GM10266 (cell line): ENCODE data around the gene PTPRD.
A peak's percentile ranks its signal among the peaks of the same experiment; 100 is the strongest.

Experiments used
- DNase-seq: peaks from one replicate; pipeline ENCODE4 v3.0.0; 2012; ENCODE audit errors: extremely low spot score
- TF ChIP-seq, protein P1 (sequence below): IDR thresholded peaks from 2 replicates; pipeline ENCODE4 v1.5.1; 2012; ENCODE audit warnings: mild to moderate bottlenecking, low read depth; ENCODE audit not compliant: control insufficient read depth, insufficient read depth; ENCODE audit errors: missing control alignments

PTPRD gene

GRCh38 chr9:10434412-10434811 lies 178.4 kb downstream of the PTPRD start:
- TF ChIP-seq, protein P1, sequence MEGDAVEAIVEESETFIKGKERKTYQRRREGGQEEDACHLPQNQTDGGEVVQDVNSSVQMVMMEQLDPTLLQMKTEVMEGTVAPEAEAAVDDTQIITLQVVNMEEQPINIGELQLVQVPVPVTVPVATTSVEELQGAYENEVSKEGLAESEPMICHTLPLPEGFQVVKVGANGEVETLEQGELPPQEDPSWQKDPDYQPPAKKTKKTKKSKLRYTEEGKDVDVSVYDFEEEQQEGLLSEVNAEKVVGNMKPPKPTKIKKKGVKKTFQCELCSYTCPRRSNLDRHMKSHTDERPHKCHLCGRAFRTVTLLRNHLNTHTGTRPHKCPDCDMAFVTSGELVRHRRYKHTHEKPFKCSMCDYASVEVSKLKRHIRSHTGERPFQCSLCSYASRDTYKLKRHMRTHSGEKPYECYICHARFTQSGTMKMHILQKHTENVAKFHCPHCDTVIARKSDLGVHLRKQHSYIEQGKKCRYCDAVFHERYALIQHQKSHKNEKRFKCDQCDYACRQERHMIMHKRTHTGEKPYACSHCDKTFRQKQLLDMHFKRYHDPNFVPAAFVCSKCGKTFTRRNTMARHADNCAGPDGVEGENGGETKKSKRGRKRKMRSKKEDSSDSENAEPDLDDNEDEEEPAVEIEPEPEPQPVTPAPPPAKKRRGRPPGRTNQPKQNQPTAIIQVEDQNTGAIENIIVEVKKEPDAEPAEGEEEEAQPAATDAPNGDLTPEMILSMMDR: no peak
- DNase-seq: no peak

DNA sequence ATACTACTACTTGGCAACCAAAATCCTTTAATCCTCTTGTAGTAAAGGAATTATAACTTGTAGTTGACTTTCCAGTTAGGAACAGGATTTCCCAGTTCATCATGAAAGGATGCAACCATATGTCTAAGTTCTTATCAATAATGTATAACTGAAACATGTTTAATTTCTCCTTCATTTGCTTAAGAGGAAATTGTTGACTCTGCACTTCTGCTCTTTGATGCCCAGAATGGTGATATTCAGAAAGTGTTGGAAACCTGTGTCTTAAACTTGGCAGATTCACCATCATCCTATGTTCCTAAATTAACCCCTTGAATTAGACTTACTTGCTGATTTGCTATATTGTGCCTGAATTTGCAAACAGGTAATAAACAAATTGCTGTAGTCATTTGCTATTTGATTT lies 201.5 kb downstream of the PTPRD start:
- TF ChIP-seq, protein P1: no peak

DNA sequence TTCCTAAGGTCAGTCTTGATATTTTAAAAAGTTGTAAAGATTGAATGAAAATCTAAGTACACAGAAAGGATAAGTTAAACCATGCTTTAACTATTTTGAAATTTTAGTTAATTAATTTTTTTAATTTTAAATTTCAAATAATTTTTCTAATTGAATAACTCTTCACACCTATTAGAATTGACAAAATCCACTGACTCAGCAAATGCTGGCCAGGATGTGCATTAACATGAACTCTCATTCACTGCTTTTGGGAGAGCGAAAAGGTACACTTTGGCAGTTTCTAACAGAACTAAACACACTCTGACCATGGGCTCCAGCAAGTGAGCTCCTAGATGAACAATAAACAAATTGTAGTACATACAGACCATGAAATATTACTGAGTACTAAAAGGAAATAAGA lies 209.5 kb downstream of the PTPRD start:
- no peak for DNase-seq
- TF ChIP-seq, protein P1: no peak

More for the DNA sequence above, 201.5 kb downstream of the PTPRD start:
- no peak for DNase-seq

GRCh38 chr9:10396615-10397014 lies 216.2 kb downstream of the PTPRD start:
- no peak for DNase-seq
- TF ChIP-seq, protein P1: no peak

GRCh38 chr9:10387282-10387681 lies 225.5 kb downstream of the PTPRD start:
- TF ChIP-seq, protein P1: no peak
- no peak for DNase-seq

- DNase-seq: no peak
- TF ChIP-seq, protein P1: no peak
Observed at GRCh38 chr9:10371824-10372223, 241.0 kb downstream of the PTPRD start.

DNA sequence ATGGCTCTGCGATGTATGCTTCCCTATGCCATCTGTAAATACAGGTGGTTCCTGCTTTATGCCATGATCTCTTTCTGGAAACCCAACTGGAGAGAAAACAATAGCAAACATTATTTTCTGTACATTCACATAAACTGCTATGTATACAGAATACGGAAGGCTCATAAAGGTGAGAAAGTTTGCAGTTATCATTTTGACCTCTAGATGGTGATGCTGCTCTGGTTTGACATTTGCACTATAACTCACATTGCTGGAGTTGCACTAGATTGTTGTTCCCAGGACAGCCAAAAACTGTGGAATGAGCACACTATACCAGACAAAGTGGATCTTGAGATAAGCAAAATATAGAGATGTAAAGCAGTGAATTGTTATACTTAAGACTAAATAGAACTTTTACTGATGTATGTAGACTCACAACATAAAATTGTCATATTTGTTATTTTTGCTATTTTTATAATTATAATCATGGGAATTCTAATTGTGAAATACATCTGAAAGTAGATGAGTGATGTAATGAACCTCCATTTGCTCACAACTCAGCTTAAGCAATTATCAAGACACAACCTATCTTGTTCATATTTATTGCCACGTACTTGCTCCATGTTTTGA lies 246.5 kb downstream of the PTPRD start:
- DNase-seq: peak; percentile 10
- TF ChIP-seq, protein P1: peak; percentile 78
